HK-2 (cell line): ENCODE results near the gene RRP9.
"Not testable (repeated sequence)": the region's sequence is repeated elsewhere in the genome, so short reads cannot be mapped to it uniquely, and the experiment has no call there.

Experiments
- DNase-seq: peaks from one replicate; pipeline ENCODE4 v3.0.0-alpha.2; 2018; ENCODE audit not compliant: unreplicated experiment

RRP9 gene

DNA sequence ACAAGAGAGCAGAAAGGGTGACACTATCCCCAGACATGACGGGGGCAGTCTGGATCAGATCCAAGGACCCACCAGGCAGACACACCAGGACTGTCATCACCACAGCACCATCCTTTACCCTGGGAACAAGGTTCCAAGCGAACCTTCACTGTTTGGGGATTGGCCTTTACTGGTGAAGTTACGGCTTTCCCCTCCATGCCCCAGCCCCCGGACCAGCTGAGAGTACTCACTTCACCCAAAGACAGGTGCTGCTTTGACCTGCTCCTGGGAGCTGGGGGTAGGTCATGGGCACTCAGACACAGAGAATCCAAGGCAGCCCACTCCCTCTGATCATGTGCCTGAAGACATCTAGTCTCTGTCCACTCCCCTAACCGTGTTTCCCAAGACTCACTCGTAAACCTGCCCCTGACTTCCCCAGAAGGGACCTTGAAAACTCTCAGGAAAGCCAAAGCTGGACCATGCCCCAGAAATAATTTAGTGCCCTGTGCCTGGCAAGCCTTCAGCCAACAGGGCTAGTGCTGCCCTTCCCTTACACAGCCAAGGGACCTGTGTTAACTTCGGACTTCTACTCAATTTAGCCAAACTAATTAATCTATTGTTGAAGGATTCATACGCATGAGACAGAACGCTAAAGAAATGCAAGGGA is 2.8 kb downstream of the RRP9 start:
- no peak for DNase-seq

DNA sequence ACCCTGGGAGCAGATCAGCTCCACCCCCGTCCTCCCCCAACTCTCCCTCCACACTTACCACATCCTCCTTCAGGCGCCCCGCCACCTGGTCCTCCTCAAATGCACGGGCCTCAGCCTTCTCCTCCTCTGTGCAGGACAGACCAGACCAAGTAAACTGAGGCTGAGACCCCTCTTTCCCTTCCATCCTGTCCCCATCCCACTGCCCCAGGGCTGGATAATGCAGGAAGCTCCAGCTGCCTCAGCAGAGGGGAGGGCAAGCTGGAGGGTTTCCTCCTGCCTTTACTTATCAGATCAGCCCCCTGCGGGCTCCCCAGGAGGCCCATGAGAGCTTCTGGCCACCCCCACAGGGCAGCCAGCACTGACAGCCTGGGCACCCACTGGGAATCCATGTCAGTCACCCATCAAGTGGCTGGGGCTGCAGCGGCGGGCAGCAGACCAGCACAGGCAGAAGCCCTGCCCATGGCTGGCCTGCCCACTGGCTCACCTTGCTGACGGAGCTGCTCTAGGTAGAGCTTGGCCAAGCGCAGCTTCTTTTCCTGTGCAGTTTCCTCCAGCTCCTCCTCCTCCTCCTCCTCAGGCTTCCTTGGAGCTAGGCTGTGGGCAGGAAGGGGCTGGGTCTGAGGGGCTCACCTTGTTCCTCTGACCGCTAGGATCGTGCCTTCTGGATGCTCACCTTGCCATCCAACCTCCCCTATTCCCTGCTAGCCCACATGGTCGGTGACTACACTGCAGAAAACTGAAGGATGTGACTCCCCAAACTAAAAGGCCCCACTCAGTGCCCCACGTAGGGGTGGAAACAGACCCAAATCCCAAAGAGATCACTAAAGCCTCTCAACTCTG is 3.9 kb downstream of the RRP9 start:
- DNase-seq = no peak

GRCh38 chr3:51937014-51937413 is 4.7 kb downstream of the RRP9 start:
- DNase-seq = no peak

DNA sequence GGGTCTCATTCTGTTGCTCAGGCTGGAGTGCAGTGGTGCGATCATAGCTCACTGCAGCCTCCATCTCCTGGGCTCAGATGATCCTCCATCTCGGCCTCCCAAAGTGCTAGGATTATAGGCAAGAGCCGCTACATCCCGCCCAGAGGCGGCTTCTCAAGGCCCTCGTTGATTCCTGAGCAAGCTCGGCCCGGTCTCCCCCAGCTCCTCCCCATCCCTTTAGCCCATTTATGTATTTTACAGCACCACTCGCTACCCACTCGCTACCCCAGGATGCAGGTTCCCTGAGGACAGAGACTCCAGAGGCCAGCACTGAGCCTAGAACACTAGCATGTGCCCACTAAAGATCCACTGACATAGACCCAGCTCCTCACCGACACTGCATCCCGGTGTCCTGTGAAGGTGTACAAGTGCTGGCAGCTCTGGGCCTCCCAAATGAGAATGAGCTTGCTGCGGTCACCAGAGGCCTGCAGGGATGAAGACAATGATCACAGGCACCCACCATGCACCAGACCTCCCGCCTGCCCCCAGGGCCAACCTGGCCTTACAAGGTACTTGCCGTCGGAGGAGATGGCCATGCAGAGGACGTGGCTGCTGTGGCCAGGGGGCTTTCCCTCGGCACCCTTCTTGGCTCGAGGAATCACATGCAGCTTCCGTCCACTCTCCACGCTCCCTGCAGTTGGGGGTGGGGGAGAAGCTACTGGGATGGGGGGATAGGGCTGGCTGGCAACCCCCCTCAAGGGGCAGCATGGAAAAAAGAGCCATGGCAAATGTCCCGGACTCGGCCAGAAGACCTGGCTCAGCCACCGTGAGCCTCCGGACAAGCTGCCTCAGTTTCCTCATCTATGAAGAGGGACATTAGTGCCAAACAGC is 5.6 kb downstream of the RRP9 start:
- DNase-seq = no peak

- DNase-seq = no peak
Measured at GRCh38 chr3:51934991-51935885, 6.5 kb downstream of the RRP9 start.

- DNase-seq = no peak
Measured at GRCh38 chr3:51934139-51934850, 7.4 kb downstream of the RRP9 start.

GRCh38 chr3:51933471-51934138 is 8.1 kb downstream of the RRP9 start:
- no peak for DNase-seq

- DNase-seq = no peak
Measured at GRCh38 chr3:51932471-51933370, 9.0 kb downstream of the RRP9 start.

- no peak for DNase-seq
Measured at GRCh38 chr3:51931756-51932155, 9.9 kb downstream of the RRP9 start.

DNA sequence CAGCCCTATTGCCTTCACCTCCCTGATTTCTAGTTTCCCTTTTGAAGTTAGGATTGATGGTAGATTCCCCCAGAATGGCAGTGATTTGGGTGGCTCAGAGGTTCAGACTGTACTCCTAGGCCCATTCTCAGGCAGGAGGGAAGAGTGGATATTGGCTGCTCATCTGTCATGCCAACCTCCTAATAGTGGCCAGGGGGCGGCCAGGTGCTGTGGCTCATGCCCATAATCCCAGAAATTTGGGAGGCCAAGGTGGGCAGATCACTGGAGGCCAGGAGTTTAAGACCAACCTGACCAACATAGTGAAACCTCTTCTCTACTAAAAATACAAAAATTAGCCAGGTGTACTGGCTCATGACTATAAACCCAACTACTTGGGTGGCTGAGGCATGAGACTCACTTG is 11.3 kb downstream of the RRP9 start:
- DNase-seq = no peak

GRCh38 chr3:51929420-51930003 is 12.2 kb downstream of the RRP9 start:
- no peak for DNase-seq

DNA sequence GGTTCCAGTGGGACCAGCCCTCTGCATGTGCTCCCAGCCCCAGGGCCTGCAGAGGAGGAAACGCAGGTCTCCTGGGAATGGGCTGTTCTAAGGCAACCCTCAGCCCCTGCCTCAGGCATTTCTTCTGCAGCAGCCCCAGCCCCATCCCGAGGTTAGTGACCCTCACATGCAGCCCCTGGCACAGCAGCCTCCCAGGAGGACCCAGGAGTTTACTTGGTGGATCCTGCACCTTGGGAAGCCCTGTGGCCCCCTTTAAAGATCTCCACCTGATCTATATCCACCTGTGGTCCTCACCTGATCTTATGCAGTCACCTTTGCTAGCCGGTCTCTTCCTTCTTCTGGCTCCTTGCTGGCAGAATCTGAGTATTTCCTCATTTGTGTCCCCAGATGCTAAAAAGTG is 12.7 kb downstream of the RRP9 start:
- DNase-seq = not testable (repeated sequence)

GRCh38 chr3:51928438-51928837 is 13.3 kb downstream of the RRP9 start:
- no peak for DNase-seq

DNA sequence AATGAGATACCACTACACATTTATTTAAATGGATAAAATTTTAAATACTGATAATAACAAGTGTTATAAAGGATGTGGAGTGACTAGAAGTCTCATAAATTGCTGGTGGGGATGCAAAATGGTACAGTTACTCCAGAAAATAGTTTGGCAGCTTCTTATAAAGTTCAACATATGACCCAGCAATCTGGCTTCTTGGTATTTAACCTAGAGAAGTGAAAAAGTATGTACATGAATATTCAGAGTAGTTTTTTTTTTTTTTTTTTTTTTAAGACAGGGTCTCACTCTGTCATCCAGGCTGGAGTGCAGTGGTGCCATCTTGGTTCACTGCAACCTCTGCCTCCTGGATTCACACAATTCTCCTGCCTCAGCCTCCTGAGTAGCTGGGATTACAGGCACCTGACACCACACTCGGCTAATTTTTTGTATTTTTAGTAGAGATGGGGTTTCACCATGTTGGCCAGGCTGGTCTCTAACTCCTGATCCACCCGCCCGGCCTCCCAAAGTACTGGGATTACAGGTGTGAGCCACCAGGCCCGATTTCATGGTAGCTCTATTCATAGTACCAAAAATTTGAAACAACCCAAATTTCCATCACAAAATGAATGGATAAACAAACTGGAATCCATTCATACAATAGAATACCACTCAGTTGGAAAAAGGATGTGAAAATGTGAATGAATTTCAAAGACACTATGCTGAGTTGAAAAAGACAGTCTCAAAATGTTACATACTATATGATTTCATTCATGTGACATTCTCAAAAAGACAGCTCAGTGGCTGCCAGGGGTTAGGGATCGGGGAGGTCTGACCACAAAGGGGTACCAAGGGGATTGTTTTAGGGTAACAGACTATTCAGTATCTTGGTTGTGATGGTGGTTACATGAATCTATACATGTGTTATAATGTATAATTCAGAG is 14.4 kb downstream of the RRP9 start:
- no peak for DNase-seq

DNA sequence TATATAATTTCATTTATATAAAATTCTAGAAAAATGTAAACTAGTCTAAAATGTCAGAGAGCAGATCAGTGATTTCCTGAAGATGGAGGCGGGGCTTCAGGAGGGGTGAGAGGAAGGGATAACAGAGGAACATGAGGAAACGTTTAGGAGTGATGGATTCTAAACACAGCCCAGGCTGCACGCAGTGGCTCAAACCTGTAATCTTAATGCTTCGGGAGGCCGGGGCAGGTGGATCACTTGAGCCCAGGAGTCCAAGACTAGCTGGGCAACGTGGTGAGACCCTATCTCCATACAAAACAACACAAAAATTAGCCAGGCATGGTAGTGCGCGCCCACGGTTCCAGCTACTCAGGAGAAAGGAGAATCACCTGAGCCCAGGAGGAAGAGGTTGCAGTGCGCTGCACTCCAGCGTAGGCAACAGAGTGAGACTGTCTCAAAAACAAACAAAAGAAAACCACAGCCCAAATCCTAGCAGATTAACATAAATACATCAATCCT is 20.6 kb downstream of the RRP9 start:
- no peak for DNase-seq

GRCh38 chr3:51916418-51916817 is 25.3 kb downstream of the RRP9 start:
- DNase-seq = no peak

DNA sequence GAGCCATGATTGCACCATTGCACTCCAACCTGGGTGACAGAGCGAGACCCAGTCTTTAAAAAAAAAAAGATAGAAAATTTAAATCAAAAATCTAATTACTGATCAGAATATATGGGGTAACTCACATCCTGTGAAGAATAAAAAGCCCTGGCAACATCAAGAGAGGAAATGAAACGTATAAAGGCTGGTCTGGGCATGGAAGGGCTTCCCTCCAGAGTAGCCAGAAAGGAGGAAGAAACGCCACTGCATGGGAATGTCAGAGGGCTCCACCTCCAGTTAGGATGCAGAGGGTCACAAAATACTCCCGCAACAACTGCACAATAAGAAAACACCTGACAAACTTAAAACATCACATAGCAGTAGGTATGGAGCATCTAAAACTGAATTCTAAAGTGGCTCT is 33.7 kb downstream of the RRP9 start:
- DNase-seq = no peak
